T-helper 9 cell (primary cell): Measurements from ENCODE around the gene POLR2L.
A peak's percentile ranks its signal among the peaks of the same experiment; 100 is the strongest.

Experiments
- DNase-seq: peaks from one replicate; pipeline ENCODE4 v3.0.0-alpha.2; 2020

Gene POLR2L

DNA sequence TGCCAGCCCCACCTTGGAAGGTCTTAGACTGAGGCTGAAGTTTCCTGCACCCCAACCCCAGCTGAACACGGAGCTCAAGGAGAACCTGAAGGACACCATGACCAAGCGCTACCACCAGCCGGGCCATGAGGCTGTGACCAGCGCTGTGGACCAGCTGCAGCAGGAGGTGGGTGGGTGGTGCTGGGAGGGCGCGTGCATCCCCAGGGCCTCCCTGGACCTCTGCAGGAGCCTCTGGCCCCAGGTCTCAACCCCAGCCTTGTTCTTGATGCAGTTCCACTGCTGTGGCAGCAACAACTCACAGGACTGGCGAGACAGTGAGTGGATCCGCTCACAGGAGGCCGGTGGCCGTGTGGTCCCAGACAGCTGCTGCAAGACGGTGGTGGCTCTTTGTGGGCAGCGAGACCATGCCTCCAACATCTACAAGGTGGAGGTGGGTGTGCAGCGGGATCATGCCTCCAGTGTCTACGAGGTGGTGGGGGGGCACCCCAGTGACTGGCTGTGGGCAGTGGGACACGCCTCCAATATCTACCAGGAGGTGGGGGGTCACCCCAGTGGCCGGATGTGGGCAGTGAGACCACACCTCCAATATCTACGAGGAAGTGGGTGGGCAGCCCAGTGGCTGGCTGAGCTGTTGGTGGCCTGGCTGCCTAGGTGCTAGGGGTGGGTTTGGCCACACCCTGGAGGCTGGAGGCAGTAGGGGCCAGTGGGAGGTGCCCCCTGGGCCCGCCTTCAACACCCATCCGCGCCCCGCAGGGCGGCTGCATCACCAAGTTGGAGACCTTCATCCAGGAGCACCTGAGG is 4.9 kb downstream of the POLR2L start:
- DNase-seq = no peak

DNA sequence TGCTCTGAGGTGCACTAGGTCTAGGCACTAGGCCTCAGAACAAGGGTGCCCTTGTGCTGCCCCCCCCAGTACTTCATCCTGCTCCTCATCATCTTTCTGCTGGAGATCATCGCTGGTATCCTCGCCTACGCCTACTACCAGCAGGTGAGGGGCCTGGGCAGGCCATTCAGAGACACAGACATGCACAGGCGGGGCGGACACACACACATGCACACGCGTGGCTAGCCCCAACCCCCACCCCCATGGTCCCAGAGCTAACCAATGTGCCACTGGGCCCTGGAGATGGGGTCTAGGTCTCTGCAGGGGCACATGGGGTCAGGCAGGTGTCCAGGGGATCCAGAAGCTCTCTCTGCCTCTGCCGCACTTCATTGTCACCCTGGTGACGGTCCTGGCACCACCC is 5.6 kb downstream of the POLR2L start:
- no peak for DNase-seq

- no peak for DNase-seq
Observed at GRCh38 chr11:836274-836673, 6.1 kb downstream of the POLR2L start.

GRCh38 chr11:834371-835316 is 7.7 kb downstream of the POLR2L start:
- no peak for DNase-seq

GRCh38 chr11:833849-834311 is 8.4 kb downstream of the POLR2L start:
- DNase-seq = no peak

GRCh38 chr11:833114-833791 is 9.1 kb downstream of the POLR2L start:
- peak; percentile 46 for DNase-seq

DNA sequence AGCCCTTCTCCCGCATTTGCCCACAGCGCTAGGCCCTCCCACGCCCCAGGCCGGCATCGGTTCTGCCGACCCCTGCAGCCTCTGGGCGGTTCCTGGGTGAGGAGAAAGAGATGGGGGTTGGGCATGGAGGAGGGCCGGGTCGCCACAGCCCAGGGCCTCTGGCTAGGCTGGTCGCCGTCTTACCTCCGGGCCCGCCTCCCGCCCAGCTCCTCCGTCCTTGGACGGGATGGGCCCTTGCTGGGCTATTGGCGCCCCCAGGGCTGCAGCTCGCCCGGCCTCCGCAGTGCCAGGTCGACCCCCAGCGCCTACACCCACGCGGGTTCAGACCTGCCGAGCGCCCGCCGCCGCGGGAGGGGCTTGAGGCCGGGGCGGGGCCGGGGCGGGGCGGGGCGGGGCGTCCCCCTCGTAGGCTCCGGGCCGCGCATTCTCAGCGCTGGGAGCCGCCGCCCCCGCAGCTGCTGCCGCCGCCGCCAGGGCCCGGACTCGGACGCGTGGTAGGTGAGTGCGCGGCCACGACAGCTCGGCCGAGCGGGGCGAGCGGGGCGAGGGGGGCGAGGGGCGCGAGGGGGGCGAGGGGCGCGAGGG is 9.7 kb downstream of the POLR2L start, which contains the start of gene CD151:
Gene CD151 (plus strand): TSS at position 424 of the 585 bp plus-strand sequence. CDS start 3,118 bp downstream, outside the sequence.
- no peak for DNase-seq

DNA sequence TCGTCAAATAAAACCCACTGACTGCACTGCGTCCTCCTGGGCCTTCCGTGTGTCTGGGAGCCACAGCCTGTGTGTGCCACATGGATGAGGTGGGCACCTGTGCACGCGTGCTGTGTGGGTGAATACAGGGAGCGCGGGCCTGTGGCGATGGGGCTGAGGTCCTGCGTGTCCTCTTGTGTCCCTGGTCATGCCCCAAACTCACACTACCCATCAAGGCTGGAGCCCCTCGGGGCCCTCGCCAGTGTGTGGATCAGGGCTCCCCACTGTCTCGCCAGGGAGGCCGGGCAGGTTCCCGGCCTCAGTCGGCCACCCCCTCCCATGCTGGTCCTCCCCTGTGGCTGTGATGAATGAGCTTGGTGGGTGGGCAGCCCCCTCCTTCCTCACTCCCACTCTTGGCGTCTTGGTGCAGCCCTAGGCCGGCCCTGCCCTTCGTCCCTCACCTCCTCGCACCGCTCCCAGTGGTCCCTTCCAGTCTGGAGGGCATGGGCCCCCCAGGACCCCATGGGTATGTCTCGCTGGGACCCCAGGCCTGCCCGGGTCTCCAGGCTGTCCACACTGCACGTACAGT is 10.3 kb downstream of the POLR2L start:
- DNase-seq = no peak

GRCh38 chr11:831118-831864 is 11.0 kb downstream of the POLR2L start:
- no peak for DNase-seq

DNA sequence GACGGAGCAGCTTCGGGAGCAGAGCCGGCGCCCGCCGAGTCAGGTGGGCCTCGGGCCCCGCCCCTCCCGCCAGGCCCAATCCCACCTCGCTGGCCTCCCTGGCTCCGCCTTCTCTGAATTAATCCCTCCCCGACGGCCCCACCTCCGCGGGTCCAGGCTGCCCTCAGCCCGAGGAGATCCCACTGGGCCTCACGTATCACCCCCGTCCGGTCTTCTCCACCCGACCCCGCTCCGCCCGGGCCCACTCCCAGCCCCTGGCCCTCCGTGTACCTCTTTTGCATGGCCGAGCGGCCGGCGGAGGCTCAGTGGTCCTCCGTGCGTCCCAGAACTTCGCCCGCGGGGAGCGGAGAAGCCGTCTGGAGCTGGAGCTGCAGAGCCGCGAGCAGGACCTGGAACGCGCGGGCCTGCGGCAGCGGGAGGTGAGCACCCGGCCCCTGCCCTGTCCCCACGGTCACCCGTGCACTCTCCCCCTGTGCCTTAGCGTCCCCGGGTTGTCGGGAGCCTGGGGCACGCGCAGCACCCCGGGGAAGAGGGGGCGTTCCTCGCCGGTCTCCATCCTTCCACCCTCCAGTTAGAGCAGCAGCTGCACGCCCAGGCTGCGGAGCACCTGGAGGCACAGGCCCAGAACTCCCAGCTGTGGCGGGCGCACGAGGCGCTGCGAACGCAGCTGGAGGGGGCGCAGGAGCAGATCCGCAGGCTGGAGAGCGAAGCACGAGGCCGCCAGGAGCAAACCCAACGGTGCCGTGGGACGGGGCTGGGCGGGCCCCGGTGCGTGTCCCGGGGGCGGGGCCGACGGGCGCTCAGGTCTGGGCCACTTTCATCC is 11.8 kb downstream of the POLR2L start:
- peak; percentile 46 for DNase-seq

- DNase-seq = no peak
Observed at GRCh38 chr11:829847-830294, 12.5 kb downstream of the POLR2L start.

- no peak for DNase-seq
Observed at GRCh38 chr11:829176-829846, 13.0 kb downstream of the POLR2L start.

DNA sequence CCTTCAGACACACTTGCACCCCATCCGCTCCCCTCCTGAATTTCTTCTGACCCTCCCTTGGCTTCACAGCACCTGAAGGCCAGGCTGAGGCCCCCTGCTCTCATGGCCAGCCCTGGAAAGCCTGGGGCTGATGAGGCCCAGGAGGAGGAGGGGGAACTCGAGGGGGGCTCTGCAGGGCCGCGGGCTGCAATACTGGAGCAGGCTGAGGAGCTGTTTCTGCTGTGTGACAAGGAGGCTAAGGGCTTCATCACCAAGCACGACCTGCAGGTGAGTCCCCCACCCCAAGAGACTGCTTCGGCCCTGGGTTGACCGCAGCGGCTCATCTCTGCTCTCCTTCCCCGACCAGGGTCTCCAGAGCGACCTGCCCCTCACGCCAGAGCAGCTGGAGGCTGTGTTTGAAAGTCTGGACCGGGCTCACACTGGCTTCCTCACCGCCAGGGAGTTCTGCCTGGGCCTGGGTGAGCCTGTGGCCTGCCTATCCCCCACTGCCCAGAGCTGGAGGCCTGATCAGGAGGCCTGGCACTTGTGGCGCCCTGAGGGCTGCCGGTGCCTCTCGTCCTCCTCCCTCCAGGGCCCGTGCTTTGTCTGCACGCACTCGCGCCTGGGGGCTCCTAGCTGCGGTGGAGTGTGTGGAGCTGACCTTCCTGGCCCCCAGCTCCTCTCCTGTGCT is 13.7 kb downstream of the POLR2L start:
- DNase-seq = no peak

DNA sequence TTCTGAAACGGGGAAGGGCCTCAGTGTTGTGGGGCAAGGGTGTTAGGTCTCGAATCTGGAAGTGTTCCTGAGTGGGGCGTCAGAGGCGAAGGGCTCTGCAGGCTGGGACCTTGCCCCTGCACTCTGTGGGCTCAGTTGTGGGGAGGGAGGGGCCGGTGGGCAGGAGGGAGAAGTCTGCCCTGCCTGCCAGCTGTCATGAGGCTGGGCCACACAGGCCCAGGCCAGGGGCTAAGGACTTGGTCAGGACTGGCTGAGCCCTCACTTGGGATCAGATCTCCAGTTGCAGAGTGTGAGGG is 14.5 kb downstream of the POLR2L start, which contains the start of gene CRACR2B:
Gene CRACR2B (plus strand): TSS at position 23 of the 296 bp plus-strand sequence. CDS start 689 bp downstream, outside the sequence.
- DNase-seq = no peak

DNA sequence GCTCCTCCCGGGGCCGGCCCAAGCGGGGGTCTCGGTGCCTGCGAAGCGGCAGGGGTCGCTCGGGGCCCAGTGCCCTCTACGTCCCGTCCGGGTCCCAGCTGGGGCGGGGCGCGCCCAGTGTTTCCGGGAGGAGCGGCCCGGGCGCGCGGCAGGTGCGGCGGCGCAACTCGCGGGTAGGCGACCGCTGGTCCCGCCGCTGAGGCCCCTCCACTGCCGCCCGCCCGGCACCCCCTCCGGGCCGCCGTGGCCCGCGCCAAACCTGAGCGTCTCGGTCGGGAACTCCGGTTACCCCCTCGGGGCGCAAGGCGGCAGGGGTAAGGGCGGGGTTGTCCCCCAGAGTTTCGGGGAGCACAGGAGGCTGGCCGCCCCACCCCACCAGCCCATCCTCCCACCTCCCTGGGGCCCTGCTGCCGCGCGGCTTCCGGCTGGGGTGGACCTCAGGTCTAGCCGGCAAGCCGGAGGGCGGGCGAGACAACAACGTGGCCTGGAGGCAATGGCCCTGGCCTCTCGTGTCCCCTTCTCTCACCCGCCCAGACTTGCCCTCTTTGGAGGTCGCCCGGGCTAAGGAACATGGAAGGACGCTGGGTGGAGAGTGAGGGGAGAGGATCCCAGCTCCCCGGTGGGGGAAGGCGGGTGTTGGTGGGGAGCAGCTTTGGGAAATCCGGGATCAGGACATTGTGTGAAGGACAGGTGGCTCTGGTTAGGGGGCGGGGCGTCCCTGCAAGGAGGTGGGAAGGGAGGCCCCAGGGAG is 15.0 kb downstream of the POLR2L start:
- no peak for DNase-seq

DNA sequence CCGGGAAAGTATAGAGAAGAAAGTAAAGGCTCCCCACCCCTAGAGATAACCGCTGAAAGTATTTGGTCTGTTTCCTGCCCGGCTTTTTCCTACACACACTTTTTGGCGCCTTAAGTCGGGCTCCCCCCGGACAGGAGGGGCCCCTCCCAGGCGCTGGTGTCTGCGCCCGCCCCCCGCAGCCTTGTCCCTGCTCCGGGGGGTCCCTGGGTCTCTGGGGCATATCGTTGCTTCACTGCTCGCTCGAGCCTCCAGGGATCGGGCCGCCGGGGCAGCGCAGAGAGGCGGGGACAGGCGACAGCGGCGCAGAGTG is 15.5 kb downstream of the POLR2L start:
- no peak for DNase-seq

- DNase-seq = no peak
Observed at GRCh38 chr11:826227-826621, 16.1 kb downstream of the POLR2L start.

DNA sequence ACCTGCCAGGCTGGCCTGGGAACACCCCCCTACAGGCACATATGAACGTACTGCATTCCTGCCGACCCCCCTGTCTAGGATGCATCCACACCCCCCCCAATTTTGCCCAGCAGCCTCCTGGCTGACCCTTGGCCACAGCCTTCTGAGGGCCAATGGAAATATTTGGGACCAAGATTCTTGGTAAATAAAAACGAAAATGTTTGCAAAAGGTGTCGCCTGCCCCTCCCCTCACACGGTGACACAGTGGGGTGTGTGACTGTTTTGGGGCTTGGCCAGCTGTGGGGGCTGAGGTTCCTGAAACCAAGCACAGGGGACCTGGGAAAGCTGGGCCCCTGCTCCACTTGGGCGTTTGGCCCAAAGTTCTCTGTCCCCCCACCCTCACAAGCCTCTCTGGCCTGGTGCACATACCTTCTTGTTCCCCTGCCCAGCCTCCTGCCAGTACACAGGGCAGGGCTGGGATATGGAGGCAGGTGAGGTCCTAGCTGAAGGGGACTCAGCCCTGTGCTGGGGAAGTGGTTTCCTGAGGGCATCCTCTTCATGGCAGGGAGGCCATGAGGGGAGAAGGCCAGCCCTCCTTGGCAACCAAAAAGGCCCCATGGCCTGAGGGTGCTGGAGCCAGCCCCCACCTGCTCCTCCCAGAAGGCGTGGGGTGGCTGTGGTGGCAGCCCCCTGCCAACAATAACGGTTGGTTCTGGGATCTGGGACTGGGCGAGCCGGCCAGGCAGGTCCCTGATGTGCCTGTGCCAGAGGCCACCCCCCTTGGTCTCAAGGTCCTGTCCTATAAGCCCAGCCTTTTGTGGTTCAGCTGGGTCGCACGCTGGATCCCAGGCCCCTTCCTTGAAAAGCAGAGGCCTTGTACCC is 16.7 kb downstream of the POLR2L start:
- DNase-seq = no peak
